ENCODE data around the gene SFSWAP.

The SFSWAP gene

GRCh38 chr12:131755305-131756113 is 44.6 kb downstream of the SFSWAP start:
- peak; percentile 40 for FAIRE-seq
- no peak for TF ChIP-seq TAF1 (IDR thresholded peaks at IDR 0.05; ENCODE audit: low read depth, low read length)
- TF ChIP-seq POLR2AphosphoS5 (IDR thresholded peaks at IDR 0.05; ENCODE audit: low read depth, low read length) = no peak
- DNase-seq (ENCODE audit: insufficient read length, low spot score) = peak; percentile 49

GRCh38 chr12:131756441-131756840 is 45.6 kb downstream of the SFSWAP start:
- FAIRE-seq (no peak), DNase-seq (ENCODE audit: insufficient read length, low spot score) (no peak)
- no peak for TF ChIP-seq POLR2A (IDR thresholded peaks at IDR 0.05; ENCODE audit: low read depth, low read length)

- no peak for TF ChIP-seq POLR2A (IDR thresholded peaks at IDR 0.05; ENCODE audit: low read depth, low read length)
- TF ChIP-seq POLR2AphosphoS5 (IDR thresholded peaks at IDR 0.05; ENCODE audit: low read depth, low read length) = no peak
- no peak for TF ChIP-seq PAX5 (IDR thresholded peaks at IDR 0.05; ENCODE audit: insufficient read depth, low read length, severe bottlenecking)
- no peak for TF ChIP-seq TAF1 (IDR thresholded peaks at IDR 0.05; ENCODE audit: low read depth, low read length)
- TF ChIP-seq SPI1 (IDR thresholded peaks at IDR 0.05; ENCODE audit: low read depth, low read length) = no peak
- no peak for TF ChIP-seq POU2F2 (IDR thresholded peaks at IDR 0.05; ENCODE audit: low read depth, low read length)
- no peak for FAIRE-seq
These were observed 46.2 kb downstream of the SFSWAP start for GRCh38 chr12:131757111-131757510.

GRCh38 chr12:131758016-131758739 is 47.3 kb downstream of the SFSWAP start:
- FAIRE-seq (no peak), DNase-seq (ENCODE audit: insufficient read length, low spot score) (no peak)
- TF ChIP-seq POU2F2 (IDR thresholded peaks at IDR 0.05; ENCODE audit: low read depth, low read length) (no peak), POLR2AphosphoS5 (IDR thresholded peaks at IDR 0.05; ENCODE audit: low read depth, low read length) (no peak), POLR2A (IDR thresholded peaks at IDR 0.05; ENCODE audit: low read depth, low read length) (no peak), TAF1 (IDR thresholded peaks at IDR 0.05; ENCODE audit: low read depth, low read length) (no peak), PAX5 (IDR thresholded peaks at IDR 0.05; ENCODE audit: insufficient read depth, low read length, severe bottlenecking) (no peak), SPI1 (IDR thresholded peaks at IDR 0.05; ENCODE audit: low read depth, low read length) (no peak)

More at GRCh38 chr12:131757111-131757510, 46.2 kb downstream of the SFSWAP start:
- DNase-seq (ENCODE audit: insufficient read length, low spot score) = no peak

- FAIRE-seq = no peak
- DNase-seq (ENCODE audit: insufficient read length, low spot score) = no peak
- TF ChIP-seq TAF1 (IDR thresholded peaks at IDR 0.05; ENCODE audit: low read depth, low read length) = no peak
These were observed 48.3 kb downstream of the SFSWAP start for GRCh38 chr12:131759176-131759575.

GRCh38 chr12:131761638-131762037 is 50.7 kb downstream of the SFSWAP start:
- no peak for FAIRE-seq
- no peak for TF ChIP-seq POLR2A (IDR thresholded peaks at IDR 0.05; ENCODE audit: low read depth, low read length)
- no peak for TF ChIP-seq TAF1 (IDR thresholded peaks at IDR 0.05; ENCODE audit: low read depth, low read length)
- no peak for TF ChIP-seq PAX5 (IDR thresholded peaks at IDR 0.05; ENCODE audit: insufficient read depth, low read length, severe bottlenecking)
- TF ChIP-seq SPI1 (IDR thresholded peaks at IDR 0.05; ENCODE audit: low read depth, low read length) = no peak
- TF ChIP-seq POLR2AphosphoS5 (IDR thresholded peaks at IDR 0.05; ENCODE audit: low read depth, low read length) = no peak
- no peak for TF ChIP-seq POU2F2 (IDR thresholded peaks at IDR 0.05; ENCODE audit: low read depth, low read length)

GRCh38 chr12:131764738-131765137 is 53.8 kb downstream of the SFSWAP start:
- no peak for FAIRE-seq
- no peak for DNase-seq (ENCODE audit: insufficient read length, low spot score)
- TF ChIP-seq SPI1 (IDR thresholded peaks at IDR 0.05; ENCODE audit: low read depth, low read length) = no peak
- no peak for TF ChIP-seq POLR2A (IDR thresholded peaks at IDR 0.05; ENCODE audit: low read depth, low read length)
- no peak for TF ChIP-seq POLR2AphosphoS5 (IDR thresholded peaks at IDR 0.05; ENCODE audit: low read depth, low read length)
- no peak for TF ChIP-seq PAX5 (IDR thresholded peaks at IDR 0.05; ENCODE audit: insufficient read depth, low read length, severe bottlenecking)
- TF ChIP-seq TAF1 (IDR thresholded peaks at IDR 0.05; ENCODE audit: low read depth, low read length) = no peak
- no peak for TF ChIP-seq POU2F2 (IDR thresholded peaks at IDR 0.05; ENCODE audit: low read depth, low read length)

More at GRCh38 chr12:131761638-131762037, 50.7 kb downstream of the SFSWAP start:
- no peak for DNase-seq (ENCODE audit: insufficient read length, low spot score)

GRCh38 chr12:131765961-131766360 is 55.1 kb downstream of the SFSWAP start:
- DNase-seq (ENCODE audit: insufficient read length, low spot score) = no peak
- TF ChIP-seq SPI1 (IDR thresholded peaks at IDR 0.05; ENCODE audit: low read depth, low read length) (no peak), TAF1 (IDR thresholded peaks at IDR 0.05; ENCODE audit: low read depth, low read length) (no peak), POU2F2 (IDR thresholded peaks at IDR 0.05; ENCODE audit: low read depth, low read length) (no peak), POLR2A (IDR thresholded peaks at IDR 0.05; ENCODE audit: low read depth, low read length) (no peak), PAX5 (IDR thresholded peaks at IDR 0.05; ENCODE audit: insufficient read depth, low read length, severe bottlenecking) (no peak), POLR2AphosphoS5 (IDR thresholded peaks at IDR 0.05; ENCODE audit: low read depth, low read length) (no peak)
- no peak for FAIRE-seq

GRCh38 chr12:131766382-131767107 is 55.7 kb downstream of the SFSWAP start:
- FAIRE-seq = peak; percentile 74
- TF ChIP-seq POLR2A (IDR thresholded peaks at IDR 0.05; ENCODE audit: low read depth, low read length) (no peak), PAX5 (IDR thresholded peaks at IDR 0.05; ENCODE audit: insufficient read depth, low read length, severe bottlenecking) (peak; percentile 50), POU2F2 (IDR thresholded peaks at IDR 0.05; ENCODE audit: low read depth, low read length) (no peak)
- DNase-seq (ENCODE audit: insufficient read length, low spot score) = no peak

- FAIRE-seq = no peak
- no peak for DNase-seq (ENCODE audit: insufficient read length, low spot score)
- TF ChIP-seq POLR2A (IDR thresholded peaks at IDR 0.05; ENCODE audit: low read depth, low read length) = no peak
- TF ChIP-seq SPI1 (IDR thresholded peaks at IDR 0.05; ENCODE audit: low read depth, low read length) = no peak
- no peak for TF ChIP-seq TAF1 (IDR thresholded peaks at IDR 0.05; ENCODE audit: low read depth, low read length)
- no peak for TF ChIP-seq POLR2AphosphoS5 (IDR thresholded peaks at IDR 0.05; ENCODE audit: low read depth, low read length)
- no peak for TF ChIP-seq POU2F2 (IDR thresholded peaks at IDR 0.05; ENCODE audit: low read depth, low read length)
- no peak for TF ChIP-seq PAX5 (IDR thresholded peaks at IDR 0.05; ENCODE audit: insufficient read depth, low read length, severe bottlenecking)
These were observed 59.2 kb downstream of the SFSWAP start for GRCh38 chr12:131770120-131770519.

Data from GM12891 (cell line).